Stimulated activated CD8-positive, alpha-beta memory T cell treated with anti-CD3 and anti-CD28 coated beads, Interleukin-12 subunit alpha, Interleukin-12 subunit beta, amount 100 ng/mL, for 1 hour (primary cell): ENCODE results near the gene NBPF10.
"Not testable (repeated sequence)": the region's sequence is repeated elsewhere in the genome, so short reads cannot be mapped to it uniquely, and the experiment has no call there.

Source experiments
- DNase-seq: peaks from one replicate; pipeline ENCODE4 v3.0.0-alpha.2; 2020; ENCODE audit warnings: low read depth

NBPF10 gene, protein sequence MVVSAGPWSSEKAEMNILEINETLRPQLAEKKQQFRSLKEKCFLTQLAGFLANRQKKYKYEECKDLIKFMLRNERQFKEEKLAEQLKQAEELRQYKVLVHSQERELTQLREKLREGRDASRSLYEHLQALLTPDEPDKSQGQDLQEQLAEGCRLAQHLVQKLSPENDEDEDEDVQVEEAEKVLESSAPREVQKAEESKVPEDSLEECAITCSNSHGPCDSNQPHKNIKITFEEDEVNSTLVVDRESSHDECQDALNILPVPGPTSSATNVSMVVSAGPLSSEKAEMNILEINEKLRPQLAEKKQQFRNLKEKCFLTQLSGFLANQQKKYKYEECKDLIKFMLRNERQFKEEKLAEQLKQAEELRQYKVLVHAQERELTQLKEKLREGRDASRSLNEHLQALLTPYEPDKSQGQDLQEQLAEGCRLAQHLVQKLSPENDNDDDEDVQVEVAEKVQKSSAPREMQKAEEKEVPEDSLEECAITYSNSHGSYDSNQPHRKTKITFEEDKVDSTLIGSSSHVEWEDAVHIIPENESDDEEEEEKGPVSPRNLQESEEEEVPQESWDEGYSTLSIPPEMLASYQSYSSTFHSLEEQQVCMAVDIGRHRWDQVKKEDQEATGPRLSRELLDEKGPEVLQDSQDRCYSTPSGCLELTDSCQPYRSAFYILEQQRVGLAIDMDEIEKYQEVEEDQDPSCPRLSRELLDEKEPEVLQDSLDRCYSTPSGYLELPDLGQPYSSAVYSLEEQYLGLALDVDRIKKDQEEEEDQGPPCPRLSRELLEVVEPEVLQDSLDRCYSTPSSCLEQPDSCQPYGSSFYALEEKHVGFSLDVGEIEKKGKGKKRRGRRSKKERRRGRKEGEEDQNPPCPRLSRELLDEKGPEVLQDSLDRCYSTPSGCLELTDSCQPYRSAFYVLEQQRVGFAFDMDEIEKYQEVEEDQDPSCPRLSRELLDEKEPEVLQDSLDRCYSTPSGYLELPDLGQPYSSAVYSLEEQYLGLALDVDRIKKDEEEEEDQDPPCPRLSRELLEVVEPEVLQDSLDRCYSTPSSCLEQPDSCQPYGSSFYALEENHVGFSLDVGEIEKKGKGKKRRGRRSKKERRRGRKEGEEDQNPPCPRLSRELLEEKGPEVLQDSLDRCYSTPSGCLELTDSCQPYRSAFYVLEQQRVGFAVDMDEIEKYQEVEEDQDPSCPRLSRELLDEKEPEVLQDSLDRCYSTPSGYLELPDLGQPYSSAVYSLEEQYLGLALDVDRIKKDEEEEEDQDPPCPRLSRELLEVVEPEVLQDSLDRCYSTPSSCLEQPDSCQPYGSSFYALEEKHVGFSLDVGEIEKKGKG (N-terminal part only)

DNA sequence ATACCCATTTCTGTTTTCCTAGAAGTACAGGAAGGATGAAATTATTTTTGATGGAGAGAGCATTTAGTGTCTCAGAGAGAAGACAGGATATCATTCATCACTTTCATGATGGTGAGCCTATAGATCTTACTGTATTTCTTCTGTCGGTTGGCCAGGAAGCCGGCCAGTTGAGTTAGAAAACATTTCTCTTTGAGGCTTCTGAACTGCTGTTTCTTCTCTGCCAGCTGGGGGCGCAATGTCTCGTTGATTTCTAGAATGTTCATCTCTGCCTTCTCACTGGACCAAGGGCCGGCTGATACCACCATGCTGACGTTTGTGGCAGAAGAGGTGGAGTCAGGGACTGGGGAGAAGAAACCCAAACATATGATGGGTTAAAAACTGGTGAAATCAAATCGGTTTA lies at the start of gene NBPF10:
NBPF10 (minus strand) TSS at position 340 of the 400 bp plus-strand sequence; CDS start at position 305, 35 bp downstream.
- not testable (repeated sequence) for DNase-seq

DNA sequence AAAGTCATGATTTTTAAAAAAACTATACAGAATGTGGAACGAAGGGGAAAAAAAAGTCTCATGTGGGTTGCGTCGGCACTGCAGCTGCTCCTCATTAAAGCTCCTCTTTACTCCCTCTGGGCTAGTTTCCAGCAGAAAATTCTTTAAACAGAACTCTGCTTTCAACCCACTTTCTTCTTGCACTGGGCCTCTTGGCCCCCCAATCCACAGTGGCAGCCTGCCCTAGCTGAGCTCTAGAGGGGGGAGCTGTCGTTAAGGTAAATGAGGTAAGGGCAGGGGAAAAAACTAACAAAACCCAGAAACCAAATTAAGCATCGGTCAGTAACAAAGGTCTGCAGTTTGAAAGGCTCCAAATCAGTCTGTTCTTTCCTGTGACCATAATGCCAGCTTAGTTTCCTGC lies 29.9 kb upstream of the NBPF10 start:
- DNase-seq, result not testable (repeated sequence)

DNA sequence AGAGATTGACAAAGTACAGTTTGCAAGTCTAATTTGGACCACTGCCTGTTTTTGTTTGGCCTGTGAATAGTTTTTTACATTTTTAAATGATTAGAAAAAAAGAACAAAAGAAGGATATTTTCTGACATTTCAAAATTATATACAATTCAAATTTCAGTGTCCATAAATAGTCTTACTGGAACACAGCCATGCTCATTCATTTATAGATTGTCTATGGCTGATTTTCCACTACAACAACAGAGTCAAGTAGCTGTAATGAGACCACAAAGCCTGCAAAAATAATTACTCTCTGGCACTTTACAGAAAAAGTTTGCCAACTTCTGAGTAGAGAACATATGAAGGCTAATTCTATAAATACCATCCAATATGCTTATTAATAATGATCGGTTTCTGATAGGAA lies 23.1 kb upstream of the NBPF10 start:
- DNase-seq, result not testable (repeated sequence)

DNA sequence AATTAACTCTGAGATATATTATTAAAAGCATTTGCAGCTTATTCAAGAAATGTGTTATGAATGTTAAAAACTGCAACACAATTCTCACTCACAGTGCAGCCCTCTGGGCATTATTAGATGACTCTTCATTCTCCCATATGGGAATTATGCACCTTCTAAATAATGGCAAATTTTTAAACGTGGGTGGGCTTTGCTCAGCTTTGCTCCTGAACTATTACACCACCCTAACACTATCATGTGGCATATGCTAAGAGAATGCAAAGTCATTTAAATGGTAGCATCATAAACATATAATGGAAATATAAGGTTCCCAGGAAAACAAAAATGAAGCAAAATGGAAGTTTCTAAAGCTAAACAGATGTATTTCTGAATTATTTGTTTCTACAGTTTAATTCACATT lies 22.7 kb upstream of the NBPF10 start:
- not testable (repeated sequence) for DNase-seq
